ENCODE data around the gene FOSB. TPM values are rescaled to one million over a fixed set of nuclear protein-coding genes. Genes with fewer than 3 reads are reported as not detected.
"Not testable (repeated sequence)": the region's sequence is repeated elsewhere in the genome, so short reads cannot be mapped to it uniquely, and the experiment has no call there.

Gene FOSB
- total RNA-seq, 1 donor from 2014 or later = 13.3 TPM

GRCh38 chr19:45508861-45509691 lies 41.3 kb downstream of the FOSB start:
- peaks cover 9% of the 10 kb centered on the region for H3K36me3 Mint-ChIP-seq (ENCODE audit: low read depth, unreplicated experiment)
- H2AFZ ChIP-seq (ENCODE audit: low read depth, low read length) = no peak overlapping the region
- H3K4me1 Mint-ChIP-seq (ENCODE audit: low read depth, unreplicated experiment) = peaks cover 14% of the 10 kb centered on the region
- peaks cover 49% of the 10 kb centered on the region for H4K20me1 ChIP-seq (ENCODE audit: insufficient read depth, low read length)
- no peaks in the 10 kb centered on the region for H3K27me3 ChIP-seq (ENCODE audit: insufficient read depth, low read length)
- H3K27ac Mint-ChIP-seq (ENCODE audit: unreplicated experiment) = peak overlapping the region; percentile 98
- peaks cover 25% of the 10 kb centered on the region for H3K4me1 ChIP-seq (ENCODE audit: insufficient read depth, low read length)
- H3K9me3 Mint-ChIP-seq (ENCODE audit: unreplicated experiment) = no peaks in the 10 kb centered on the region
- H3K4me2 ChIP-seq (ENCODE audit: low read length) = peak overlapping the region; percentile 100
- peak overlapping the region; percentile 62 for H3K27ac ChIP-seq (ENCODE audit: low read depth, low read length)
- peak overlapping the region; percentile 99 for H3K4me3 ChIP-seq (ENCODE audit: insufficient read depth, low read depth, low read length)
- H3K9me3 ChIP-seq (ENCODE audit: insufficient read depth, low read depth, low read length) = no peaks in the 10 kb centered on the region
- H3K9ac ChIP-seq (ENCODE audit: low read length) = peak overlapping the region; percentile 92
- H3K27me3 Mint-ChIP-seq (ENCODE audit: low read depth, unreplicated experiment) = no peaks in the 10 kb centered on the region
- peaks cover 13% of the 10 kb centered on the region for H3K36me3 ChIP-seq (ENCODE audit: insufficient read depth, low read length)
- peak overlapping the region; percentile 98 for H3K4me3 Mint-ChIP-seq (ENCODE audit: unreplicated experiment)
- FAIRE-seq = no peak
- H3K79me2 ChIP-seq (ENCODE audit: insufficient read depth, low read length) = peaks cover 71% of the 10 kb centered on the region
- no peak for TF ChIP-seq EZH2 (IDR thresholded peaks at IDR 0.05; ENCODE audit: insufficient read depth, low read length)
- TF ChIP-seq CTCF (IDR thresholded peaks at IDR 0.05; ENCODE audit: insufficient read depth, low read depth, low read length) = no peak
- peak; percentile 64 for DNase-seq (ENCODE audit: low read depth)

DNA sequence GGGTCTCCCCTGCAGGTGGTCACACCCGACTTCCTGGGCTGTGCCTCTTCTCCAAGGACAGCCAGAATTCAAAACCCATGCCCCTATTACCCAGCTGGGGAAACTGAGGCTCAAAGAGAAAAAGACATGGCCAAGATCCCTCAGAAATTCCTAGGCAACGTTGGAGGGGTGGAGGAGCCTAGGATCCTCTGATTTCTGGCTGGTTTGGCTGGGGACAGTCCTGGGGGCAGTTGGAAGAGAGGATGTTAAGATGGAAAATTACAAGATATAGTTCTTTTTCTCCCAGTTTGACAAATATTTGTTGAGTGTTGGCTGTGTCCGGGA lies 41.9 kb downstream of the FOSB start:
- peaks cover 77% of the 10 kb centered on the region for H3K79me2 ChIP-seq (ENCODE audit: insufficient read depth, low read length)
- peak overlapping the region; percentile 92 for H3K9ac ChIP-seq (ENCODE audit: low read length)
- H3K36me3 ChIP-seq (ENCODE audit: insufficient read depth, low read length) = peaks cover 13% of the 10 kb centered on the region
- H3K4me2 ChIP-seq (ENCODE audit: low read length) = peak overlapping the region; percentile 100
- FAIRE-seq = no peak
- peak overlapping the region; percentile 41 for H3K4me3 ChIP-seq (ENCODE audit: insufficient read depth, low read depth, low read length)
- Mint-ChIP-seq H3K36me3 (ENCODE audit: low read depth, unreplicated experiment) (peaks cover 9% of the 10 kb centered on the region), H3K27me3 (ENCODE audit: low read depth, unreplicated experiment) (no peaks in the 10 kb centered on the region), H3K9me3 (ENCODE audit: unreplicated experiment) (no peaks in the 10 kb centered on the region), H3K27ac (ENCODE audit: unreplicated experiment) (peak overlapping the region; percentile 55), H3K4me3 (ENCODE audit: unreplicated experiment) (peak overlapping the region; percentile 98), H3K4me1 (ENCODE audit: low read depth, unreplicated experiment) (peaks cover 14% of the 10 kb centered on the region)
- no peaks in the 10 kb centered on the region for H3K9me3 ChIP-seq (ENCODE audit: insufficient read depth, low read depth, low read length)
- H3K27me3 ChIP-seq (ENCODE audit: insufficient read depth, low read length) = no peaks in the 10 kb centered on the region
- H3K27ac ChIP-seq (ENCODE audit: low read depth, low read length) = peak overlapping the region; percentile 11
- H4K20me1 ChIP-seq (ENCODE audit: insufficient read depth, low read length) = peaks cover 55% of the 10 kb centered on the region
- DNase-seq (ENCODE audit: low read depth) = no peak
- peaks cover 30% of the 10 kb centered on the region for H3K4me1 ChIP-seq (ENCODE audit: insufficient read depth, low read length)
- TF ChIP-seq EZH2 (IDR thresholded peaks at IDR 0.05; ENCODE audit: insufficient read depth, low read length) (no peak), CTCF (IDR thresholded peaks at IDR 0.05; ENCODE audit: insufficient read depth, low read depth, low read length) (no peak)
- H2AFZ ChIP-seq (ENCODE audit: low read depth, low read length) = no peak overlapping the region

DNA sequence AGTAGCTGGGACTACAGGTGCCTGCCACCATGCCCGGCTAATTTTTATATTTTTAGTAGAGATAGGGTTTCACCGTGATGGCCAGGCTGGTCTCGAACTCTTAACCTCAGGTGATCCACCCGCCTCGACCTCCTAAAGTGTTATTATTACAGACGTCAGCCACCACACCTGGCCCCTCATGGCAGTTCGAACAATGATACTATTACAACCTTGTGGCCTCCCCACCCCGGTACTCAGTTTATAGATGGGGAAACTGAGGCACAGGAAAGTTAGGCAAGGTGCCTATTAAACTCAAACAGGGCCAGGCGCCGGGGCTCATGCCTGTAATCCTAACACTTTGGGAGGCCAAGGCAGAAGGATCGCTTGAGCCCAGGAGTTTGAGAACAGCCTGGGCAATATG lies 42.6 kb downstream of the FOSB start:
- not testable (repeated sequence) for H3K4me3 ChIP-seq (ENCODE audit: insufficient read depth, low read depth, low read length); H3K9me3 ChIP-seq (ENCODE audit: insufficient read depth, low read depth, low read length); DNase-seq (ENCODE audit: low read depth); H3K27me3 Mint-ChIP-seq (ENCODE audit: low read depth, unreplicated experiment); H3K27ac Mint-ChIP-seq (ENCODE audit: unreplicated experiment); H3K36me3 Mint-ChIP-seq (ENCODE audit: low read depth, unreplicated experiment); H3K9me3 Mint-ChIP-seq (ENCODE audit: unreplicated experiment); H2AFZ ChIP-seq (ENCODE audit: low read depth, low read length); H3K27ac ChIP-seq (ENCODE audit: low read depth, low read length); H3K27me3 ChIP-seq (ENCODE audit: insufficient read depth, low read length); H3K9ac ChIP-seq (ENCODE audit: low read length); FAIRE-seq
- peak overlapping the region; percentile 98 for H3K4me3 Mint-ChIP-seq (ENCODE audit: unreplicated experiment)
- H3K4me1 Mint-ChIP-seq (ENCODE audit: low read depth, unreplicated experiment) = peaks cover 15% of the 10 kb centered on the region
- Histone ChIP-seq H3K79me2 (ENCODE audit: insufficient read depth, low read length) (peaks cover 84% of the 10 kb centered on the region), H3K4me1 (ENCODE audit: insufficient read depth, low read length) (peaks cover 29% of the 10 kb centered on the region), H3K4me2 (ENCODE audit: low read length) (peak overlapping the region; percentile 100), H4K20me1 (ENCODE audit: insufficient read depth, low read length) (peaks cover 62% of the 10 kb centered on the region), H3K36me3 (ENCODE audit: insufficient read depth, low read length) (peaks cover 13% of the 10 kb centered on the region)
